OCI-LY3 (cell line): Measurements from ENCODE around the gene MRPL39.

Experiments
- EZH2phosphoT487 ChIP-seq: fragments of 200-600 bp; shearing (Covaris generic); IDR thresholded peaks from 2 replicates; pipeline ENCODE4 v1.6.1; 2018; ENCODE audit warnings: antibody characterized with exemption, mixed run types, low read depth
- TF ChIP-seq, protein P1 (sequence below): fragments of 200-600, 300-600 bp; sonication (generic); IDR thresholded peaks from 2 replicates; pipeline ENCODE4 v1.5.1; 2014; ENCODE audit warnings: antibody characterized with exemption, low read length, low read depth

DNA sequence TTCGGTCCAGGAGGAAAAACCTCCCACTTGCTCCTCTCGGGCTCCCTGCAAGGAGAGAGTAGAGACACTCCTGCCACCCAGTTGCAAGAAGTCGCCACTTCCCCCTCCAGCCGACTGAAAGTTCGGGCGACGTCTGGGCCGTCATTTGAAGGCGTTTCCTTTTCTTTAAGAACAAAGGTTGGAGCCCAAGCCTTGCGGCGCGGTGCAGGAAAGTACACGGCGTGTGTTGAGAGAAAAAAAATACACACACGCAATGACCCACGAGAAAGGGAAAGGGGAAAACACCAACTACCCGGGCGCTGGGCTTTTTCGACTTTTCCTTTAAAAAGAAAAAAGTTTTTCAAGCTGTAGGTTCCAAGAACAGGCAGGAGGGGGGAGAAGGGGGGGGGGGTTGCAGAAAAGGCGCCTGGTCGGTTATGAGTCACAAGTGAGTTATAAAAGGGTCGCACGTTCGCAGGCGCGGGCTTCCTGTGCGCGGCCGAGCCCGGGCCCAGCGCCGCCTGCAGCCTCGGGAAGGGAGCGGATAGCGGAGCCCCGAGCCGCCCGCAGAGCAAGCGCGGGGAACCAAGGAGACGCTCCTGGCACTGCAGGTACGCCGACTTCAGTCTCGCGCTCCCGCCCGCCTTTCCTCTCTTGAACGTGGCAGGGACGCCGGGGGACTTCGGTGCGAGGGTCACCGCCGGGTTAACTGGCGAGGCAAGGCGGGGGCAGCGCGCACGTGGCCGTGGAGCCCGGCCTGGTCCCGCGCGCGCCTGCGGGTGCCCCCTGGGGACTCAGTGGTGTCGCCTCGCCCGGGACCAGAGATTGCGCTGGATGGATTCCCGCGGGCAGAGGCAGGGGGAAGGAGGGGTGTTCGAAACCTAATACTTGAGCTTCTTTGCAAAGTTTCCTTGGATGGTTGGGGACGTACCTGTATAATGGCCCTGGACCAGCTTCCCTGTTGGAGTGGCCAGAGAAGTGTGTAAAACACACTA is 45.3 kb downstream of the MRPL39 start:
- TF ChIP-seq, protein P1, sequence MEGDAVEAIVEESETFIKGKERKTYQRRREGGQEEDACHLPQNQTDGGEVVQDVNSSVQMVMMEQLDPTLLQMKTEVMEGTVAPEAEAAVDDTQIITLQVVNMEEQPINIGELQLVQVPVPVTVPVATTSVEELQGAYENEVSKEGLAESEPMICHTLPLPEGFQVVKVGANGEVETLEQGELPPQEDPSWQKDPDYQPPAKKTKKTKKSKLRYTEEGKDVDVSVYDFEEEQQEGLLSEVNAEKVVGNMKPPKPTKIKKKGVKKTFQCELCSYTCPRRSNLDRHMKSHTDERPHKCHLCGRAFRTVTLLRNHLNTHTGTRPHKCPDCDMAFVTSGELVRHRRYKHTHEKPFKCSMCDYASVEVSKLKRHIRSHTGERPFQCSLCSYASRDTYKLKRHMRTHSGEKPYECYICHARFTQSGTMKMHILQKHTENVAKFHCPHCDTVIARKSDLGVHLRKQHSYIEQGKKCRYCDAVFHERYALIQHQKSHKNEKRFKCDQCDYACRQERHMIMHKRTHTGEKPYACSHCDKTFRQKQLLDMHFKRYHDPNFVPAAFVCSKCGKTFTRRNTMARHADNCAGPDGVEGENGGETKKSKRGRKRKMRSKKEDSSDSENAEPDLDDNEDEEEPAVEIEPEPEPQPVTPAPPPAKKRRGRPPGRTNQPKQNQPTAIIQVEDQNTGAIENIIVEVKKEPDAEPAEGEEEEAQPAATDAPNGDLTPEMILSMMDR: peak; percentile 18; the same call in 1 of the 2 replicates
- no peak for TF ChIP-seq EZH2phosphoT487
